Pulmonary artery endothelial cell (primary cell): ENCODE data around the gene TCHHL1. TPM values are rescaled to one million over a fixed set of nuclear protein-coding genes. Genes with fewer than 3 reads are reported as not detected.
"Not testable (repeated sequence)": the region's sequence is repeated elsewhere in the genome, so short reads cannot be mapped to it uniquely, and the experiment has no call there.

Experiments used
- DNase-seq: peaks from one replicate; pipeline ENCODE4 v3.0.0-alpha.2; 2011; ENCODE audit warnings: low read depth, low spot score
- total RNA-seq: library from RNA; depleted of rRNA; stranded (reverse); fragments of >200 nt; gene quantifications from 2 replicates; pipeline ENCODE4 v1.2.3, GENCODE V29; 2014

Gene TCHHL1
- total RNA-seq, 1 donor from 2014 or later = not detected

DNA sequence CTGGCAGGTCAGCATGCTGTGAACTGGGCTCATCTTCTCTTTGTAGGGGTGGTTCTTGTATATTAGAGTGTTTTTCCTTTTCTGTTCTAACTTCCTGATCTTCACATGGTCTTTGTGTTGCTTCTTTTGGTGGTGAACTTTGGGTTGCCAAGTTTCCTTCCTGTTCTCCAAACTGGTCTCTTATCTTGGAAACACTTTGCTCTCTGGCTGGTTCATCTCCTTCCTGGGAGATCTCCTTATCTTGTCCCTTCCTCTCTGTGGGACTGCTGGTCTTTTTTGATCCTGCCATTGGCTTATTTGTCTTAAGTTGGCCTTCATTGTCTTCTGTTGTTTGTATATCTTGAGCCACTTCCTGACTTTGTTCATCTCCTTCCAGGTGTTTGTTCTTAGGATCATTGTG is 2.1 kb downstream of the TCHHL1 start:
- no peak for DNase-seq

DNA sequence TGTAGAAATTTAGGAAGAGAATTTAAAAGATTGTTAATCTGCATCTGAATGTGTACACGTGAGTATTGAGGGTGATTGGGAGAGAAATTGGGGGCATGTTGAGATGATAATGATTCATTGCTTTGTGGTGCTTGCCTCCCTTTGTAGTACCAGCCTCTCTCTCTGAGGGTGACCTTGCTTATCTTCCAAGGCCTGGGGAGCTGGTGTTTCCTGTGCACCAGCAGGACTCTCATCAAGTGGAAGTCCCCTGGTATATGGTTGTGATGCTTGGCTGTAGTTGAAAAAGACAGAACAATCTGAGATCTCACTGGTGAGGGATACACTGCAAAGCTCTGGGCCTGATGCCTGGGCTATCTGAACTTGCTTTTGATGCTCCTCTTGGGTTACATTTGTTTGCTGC is 4.0 kb downstream of the TCHHL1 start:
- no peak for DNase-seq

DNA sequence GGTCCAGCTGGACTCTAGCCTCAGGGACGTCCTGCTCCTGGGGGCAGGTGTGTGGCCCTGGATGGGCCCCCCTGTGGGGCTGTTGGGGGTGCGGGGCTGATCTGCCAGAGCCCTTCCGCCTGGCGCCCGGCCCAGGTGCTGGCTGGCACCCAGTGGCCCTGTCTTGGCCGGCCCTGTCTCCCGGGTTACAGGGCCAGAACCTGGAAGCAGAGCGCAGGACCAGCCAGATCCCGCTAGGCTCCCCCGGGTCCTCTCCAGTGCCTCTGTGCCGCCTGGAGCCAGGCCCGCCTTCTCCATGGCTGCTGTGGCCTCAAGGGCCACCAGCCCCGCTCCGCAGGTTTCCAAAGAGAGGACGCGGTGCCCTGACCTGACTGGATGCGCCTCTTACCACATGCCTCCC is 7.8 kb downstream of the TCHHL1 start:
- not testable (repeated sequence) for DNase-seq

DNA sequence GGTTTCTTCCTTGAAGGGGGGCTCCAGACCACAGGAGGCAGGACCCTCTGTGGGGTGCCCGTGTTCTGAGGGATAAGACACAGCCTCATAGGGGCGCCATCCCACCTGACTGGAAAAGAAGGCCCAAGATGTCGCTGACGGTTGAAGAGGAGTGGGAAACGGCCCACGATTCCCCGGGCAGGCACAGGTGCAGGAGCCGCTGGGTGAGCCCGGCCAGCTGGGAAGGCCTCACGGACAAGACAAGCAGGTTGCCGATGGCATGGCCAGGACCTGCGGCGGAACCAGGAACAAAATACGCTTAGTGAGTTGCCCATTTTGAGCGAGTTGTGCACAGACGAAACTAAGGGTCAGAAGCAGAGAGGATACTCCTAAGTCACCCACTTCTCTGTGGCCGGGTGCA is 8.4 kb downstream of the TCHHL1 start:
- DNase-seq = not testable (repeated sequence)

DNA sequence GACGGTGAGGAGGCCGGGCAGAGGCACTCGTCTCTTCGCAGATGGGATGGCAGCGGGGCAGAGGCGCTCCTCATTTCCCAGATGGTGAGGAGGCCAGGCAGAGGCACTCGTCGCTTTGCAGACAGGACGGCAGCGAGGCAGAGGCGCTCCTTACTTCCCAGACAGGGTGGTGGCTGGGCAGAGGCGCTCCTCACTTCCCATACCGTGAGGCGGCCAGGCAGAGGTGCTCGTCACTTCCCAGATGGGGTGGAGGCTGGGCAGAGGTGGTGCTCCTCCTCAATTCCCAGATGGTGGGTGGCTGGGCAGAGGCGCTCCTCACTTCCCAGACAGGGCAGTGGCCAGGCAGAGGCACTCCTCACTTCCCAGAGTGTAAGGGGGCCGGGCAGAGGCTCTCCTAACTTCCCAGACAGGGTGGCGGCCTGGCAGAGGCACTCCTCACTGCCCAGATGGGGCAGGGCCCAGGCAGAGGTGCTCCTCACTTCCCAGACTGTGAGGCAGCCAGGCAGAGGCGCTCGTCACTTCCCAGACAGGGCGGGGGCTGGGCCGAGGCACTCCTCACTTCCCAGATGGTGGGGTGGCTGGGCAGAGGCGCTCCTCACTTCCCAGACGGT is 9.9 kb downstream of the TCHHL1 start:
- DNase-seq = no peak

DNA sequence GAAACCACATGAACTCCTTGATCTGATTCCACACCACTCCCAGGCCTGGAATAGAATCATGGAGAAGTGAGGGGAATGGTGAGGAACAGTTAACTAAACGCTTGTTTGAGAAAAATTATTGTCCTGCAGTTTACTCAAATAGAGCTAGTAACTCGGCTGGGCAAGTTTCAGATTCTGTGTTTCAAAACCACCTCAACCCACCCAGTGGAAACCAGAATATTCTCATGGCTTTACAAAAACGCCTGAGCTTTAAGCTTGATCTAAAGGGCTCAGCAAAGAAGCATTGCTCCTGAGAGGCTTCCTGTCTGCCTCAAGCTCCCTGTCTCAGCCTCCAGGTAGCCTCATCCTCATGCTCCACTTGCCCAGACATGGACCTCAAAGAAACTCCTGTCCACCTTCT is 16.6 kb downstream of the TCHHL1 start:
- no peak for DNase-seq

DNA sequence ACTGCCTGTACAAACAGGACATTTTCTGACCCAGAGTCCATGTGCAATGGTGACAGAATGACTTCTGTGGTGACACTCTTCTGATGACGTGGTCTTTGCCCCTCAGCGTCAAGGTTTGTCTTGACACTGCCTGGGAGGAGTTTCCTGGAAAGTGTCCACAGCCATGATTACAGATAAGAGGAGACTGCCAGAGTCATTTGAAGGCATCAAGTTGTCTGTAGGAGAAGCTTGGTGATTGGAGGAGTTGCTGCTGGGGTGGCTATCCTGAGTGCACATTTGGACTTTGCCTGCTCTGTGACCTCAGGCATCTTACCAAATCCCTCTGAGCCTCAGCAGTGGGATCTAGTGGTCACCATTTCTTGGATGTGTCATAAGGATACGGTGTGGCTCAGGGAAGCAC is 17.7 kb downstream of the TCHHL1 start:
- no peak for DNase-seq

DNA sequence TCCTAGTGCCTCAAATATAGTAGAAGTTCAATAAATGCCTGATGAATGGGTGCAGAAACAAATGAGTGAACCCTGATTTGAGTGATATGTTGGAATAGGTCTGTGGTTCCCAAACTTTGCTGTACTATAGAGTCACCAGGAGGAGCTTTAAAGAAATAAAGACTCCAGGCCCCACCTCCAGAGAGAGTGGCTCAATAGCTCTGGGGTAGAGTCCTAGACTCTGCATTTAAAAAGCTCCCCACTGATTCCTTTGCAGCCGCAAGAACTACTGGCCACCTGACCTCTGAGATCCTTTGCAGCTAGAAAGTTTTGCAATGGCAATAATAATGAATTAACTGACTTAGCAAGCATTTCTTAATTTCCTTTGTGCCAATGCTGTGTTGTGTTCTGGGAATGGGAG is 20.9 kb downstream of the TCHHL1 start:
- no peak for DNase-seq

DNA sequence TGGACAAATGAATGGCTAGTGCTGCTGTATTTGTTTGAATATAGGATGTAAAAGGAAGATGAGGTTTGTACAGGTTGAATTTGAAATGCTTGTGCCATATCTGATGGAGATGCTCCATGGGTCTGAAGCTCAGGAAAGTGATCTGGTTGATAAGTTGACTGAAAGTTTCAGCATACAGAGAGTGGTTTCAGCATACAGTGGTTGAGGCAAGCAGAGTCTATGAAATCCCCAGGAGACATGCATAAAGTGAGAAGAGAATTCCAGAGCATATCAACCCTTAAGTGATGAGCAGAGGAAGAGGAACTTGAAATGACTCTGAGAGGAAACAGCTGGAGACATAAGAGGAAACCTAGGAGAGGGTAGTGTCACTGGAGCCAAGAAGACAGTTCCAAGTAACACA is 21.7 kb downstream of the TCHHL1 start:
- DNase-seq = no peak

DNA sequence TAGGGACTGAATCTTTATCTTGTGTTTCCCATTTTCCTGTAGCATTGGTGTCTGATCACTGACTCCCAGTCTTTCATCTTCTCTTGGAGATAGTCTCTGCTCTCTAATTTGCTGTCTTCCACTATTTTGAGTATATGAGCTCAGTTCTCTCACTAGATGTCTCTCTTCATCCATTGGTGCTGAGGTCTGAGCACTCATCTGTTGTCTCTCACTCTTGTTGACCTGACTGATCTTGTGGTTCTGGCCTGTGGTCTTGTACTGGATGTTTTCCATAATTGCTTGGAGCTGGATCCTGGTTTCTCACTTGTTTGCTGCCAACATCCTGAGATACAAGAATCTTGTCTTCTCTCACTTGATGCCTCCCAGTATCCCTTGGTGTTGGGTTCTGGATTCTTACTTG is 26.9 kb downstream of the TCHHL1 start:
- no peak for DNase-seq

DNA sequence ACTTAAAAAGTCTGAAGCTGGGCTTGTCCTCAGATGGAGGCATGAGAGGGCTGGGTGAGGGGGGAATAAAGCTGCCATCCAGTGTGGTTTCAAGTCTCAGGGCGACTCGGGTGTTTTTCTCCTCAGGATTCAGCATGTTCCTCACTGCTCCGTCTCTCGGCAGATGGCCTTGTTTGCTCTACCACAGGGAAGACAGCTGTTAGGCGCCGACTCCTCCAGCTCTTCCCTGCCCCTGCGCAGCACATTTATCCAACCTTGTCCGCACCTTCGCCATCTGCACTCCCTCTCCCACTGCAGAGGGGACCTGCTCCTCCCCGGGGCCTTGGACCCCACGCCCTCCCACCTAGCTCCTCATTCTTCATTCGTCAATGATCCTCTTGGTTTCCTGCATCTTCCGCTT is 35.5 kb downstream of the TCHHL1 start:
- DNase-seq = no peak

DNA sequence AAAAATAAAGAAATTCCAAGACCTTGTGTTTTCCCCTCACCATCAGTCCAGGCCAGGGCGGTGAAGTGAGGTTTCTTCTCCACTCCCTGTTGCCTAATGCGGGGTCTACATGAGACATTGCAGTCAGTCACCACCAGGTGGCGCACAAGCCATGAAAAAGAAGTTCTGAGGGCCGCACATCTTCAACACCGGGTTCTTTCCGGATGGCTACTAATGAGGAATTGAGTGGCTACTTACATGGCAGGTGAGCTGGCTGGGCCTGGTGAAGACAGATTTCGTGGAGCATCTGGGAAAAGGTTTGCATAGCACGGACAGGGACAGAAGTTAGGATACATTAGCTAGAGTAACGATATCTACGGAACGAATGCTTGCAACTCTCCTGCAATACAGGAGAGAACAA is 36.3 kb downstream of the TCHHL1 start:
- DNase-seq = no peak

DNA sequence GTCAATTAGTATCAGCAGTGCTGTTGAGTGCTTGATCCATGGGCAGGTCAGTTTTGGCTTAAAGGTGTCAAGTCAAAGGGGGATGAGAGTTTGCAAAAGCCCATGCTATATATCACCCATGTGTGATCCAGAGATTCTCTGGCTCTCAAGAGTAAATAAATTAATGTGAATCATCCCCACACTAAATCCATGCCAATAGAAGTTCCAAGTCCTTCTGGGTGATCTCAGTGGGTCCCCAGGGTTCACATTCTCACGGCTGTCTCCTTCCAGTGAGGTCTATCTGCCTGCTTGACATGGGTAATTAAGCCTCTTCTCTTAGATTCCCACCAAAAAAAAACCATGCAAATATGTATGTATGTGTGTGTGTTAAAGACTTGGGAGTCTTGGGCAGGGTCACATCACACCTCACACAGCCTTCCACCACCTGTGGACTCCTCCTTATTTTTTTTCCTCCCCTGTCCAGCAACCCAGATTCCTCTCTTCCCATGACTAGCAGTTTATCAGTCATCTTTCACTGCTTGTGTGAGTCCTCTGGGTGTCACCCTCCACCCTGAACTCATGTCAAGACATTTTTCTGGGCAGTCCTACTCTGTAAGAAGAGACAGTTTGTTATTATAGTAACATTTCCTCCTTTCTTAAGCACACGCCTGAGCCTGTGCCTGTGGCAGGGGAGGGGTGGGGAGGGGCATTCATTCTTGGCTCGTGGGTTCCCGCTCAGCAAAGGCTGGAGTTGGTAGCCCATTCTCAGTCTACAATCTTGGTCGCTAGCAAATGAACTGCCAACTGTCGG is 37.8 kb downstream of the TCHHL1 start:
- no peak for DNase-seq

DNA sequence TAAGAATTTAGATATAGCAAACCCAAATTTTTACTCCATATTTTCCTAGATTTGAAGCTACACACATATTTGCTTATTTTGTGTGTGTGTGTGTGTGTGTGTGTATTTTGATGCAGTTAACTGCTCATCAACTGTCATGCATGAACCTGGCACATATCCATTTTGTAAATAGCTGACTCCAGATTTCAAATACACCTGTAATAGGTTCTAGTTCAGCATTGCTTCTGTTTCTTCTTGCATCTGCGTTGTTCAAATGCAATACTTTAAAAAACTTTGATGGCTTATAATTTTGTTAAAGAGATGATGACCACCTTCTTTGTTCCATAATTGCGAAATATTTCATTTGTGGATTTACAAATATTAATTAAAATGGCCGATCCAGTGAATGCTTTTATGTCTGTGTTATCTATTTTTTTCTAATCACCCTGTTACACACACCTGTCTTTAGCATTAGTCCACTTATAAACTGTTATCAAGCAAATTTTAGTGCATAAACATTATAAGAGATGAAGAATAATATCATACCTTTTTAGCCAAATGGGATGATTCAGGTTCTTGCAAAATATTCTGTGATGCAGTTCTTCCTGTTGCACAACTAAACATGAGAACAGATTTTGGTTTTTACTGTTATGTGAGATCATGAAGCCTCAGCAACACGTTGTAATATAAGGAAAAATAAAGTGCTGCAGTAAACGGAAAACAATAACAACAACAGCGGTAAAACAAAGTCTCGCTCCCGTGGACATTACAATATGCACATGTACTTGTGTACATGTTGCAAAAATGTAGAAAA is 39.4 kb downstream of the TCHHL1 start:
- no peak for DNase-seq

DNA sequence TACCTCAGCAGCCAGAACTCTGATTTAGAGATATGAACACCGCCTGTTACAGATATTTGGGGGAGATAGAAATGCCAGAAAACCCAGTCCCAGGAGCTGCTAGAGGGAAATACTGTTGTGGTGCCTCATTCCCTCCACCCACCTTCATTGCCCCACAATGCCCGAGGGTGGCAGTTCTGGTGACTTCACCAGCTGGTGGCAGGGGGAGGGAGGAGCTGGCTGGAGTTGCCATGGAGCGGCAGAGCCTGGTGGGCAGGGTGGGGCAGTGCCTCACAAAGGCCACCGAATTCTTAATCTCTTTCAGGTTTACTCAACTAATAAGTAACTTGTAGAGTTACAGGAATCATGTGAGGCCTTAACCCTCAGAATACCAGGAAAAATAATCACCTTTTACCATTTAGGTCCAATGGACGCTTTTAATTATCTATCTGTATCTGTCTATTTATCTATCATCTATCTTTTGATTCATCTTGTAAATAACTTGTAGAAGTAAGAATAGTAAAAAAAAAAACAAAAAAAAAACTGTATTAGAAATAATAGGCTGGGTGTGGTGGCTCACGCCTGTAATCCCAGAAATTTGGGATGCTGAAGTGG is 40.4 kb downstream of the TCHHL1 start:
- DNase-seq = no peak

DNA sequence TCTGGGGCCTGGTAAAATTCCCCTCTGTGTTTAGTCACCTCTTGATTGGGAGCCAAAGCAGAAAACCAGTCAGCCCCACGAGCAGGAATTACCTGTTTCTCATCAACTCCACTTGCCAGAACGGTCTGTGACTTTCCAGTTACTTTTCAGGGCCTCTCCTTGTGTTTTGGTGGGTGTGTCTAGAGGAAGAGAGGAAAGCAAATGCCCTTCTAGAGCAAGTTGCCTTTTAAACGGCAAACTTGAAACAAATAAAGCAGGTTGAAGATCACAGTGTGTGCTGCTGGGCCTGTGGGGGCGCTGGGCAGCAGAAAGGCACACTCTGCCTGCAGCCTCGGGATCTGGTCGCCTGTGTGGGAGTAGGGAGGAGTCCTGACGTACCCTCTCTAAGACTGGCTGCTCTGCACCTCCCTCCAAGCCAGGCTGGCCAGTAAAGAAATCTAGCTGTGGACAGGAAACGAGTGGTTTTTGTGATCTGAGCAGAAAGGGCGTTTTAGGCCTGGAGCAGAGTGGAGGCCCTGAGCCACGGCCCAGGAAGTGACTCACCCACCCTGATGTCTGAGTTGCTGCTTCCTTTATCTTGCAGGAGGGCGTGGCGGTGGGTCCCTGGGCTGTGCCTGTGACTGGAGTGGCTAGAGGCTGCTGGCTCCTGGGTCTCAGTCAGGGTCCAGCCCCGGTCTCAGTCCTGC is 41.0 kb downstream of the TCHHL1 start:
- DNase-seq = peak; percentile 83

DNA sequence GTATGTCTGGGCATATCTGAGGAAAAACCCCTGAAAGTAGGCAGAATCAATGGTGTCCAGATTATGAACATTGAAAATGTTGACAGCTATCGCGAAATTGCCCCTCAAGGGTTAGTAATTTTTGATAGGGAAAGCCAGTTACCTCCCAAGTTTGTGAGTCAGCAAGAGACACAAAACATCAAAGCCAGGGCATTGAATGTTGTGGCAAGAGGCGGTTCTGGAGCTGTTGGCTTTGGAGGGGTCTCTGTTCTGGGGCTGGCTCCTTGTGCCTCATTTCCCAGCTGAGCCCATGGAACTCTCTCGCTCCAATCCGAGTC is 41.5 kb downstream of the TCHHL1 start:
- no peak for DNase-seq

DNA sequence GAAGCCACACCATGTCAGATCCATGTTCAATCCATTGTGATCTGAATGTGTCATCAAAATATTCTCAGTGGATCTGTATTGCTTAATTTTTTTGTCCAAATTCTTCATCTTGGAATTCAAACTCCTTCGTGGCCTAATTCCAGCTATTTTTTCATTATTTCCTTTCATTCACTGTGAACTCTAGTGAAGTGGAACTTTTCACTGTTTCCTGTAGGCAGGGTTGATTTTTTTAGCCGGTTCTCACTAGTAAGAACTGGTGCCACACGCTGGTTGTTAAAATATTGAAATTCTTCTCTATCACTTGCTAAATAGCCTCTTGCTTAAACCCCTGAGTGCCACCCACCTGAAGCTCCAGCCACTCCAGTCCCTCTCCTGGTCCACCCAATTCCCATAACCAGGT is 44.5 kb downstream of the TCHHL1 start:
- DNase-seq = no peak

DNA sequence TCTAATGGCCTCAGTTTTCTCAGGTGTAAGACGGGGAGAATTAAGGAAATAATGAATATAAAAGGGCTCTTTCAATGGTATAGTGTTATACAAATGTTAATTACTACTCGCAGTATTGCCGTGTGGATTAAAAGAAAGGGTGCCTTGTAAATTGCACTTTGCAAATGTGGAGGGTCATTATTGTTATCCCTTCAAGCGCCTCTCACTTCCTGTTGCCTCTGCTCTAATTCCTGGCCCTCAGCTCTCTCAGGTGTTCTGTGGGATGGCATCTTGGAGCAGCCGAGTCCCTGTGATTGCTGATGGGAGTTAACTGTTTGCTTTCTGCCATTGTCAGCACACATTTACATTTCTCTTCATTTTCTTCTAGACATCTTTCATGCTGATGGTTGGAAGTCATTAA is 45.0 kb downstream of the TCHHL1 start:
- DNase-seq = no peak

DNA sequence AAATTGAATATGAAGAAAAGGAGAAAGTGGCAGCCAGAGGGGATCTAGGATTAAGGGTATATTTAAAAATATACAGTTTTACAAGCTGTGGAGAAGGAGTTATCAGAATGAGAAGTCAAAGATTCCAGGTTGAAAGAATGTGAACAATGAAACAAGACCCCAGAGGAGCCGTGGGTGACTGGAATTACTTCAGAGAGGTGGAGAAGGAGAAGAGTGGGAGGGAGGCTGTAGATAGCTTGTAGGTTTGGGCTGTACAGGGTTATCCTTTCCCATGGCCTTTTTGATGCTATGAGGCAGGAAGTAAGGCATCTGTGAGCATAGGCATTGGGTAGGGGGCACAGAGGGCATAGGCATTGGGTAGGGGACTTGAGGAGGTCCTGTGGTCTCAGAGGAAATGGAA is 46.8 kb downstream of the TCHHL1 start:
- DNase-seq = no peak

DNA sequence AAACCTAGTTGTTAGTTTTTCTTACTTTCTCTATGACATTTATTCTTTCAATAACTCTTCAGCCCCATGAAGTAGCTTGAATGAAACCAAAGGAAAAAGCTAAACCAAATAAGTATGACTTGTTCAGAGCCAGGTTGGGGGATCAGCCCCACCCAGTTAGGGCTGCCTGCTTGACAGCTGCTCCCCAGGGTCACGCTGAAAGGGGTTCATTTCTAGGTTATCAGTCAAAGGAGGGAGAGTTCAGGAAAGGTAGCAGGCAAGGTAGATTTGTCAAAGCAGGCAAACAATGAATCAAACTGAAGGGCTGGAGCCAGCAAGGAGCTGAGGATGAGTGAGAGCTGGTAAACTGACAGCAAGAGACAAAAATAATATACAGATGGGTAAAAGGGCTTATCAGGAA is 49.0 kb downstream of the TCHHL1 start:
- no peak for DNase-seq

DNA sequence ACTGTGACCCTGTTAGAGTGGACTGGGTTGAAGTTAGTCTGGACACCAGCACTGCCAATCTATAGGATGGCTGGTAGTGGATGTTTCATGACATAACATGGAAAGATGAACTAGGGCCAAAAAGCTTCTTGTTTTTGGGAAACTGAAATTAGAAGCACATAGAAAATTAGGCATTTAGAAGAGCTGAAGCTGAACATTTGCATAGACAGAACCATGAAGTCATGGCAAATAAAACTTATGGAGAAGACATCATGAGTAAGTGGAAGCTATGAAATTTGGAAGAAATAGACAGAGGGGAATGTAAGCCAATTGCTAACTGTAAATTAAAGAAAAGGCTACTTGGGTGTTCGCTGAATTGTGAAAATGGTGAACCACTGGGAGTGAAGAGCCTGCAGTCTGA is 49.4 kb downstream of the TCHHL1 start:
- DNase-seq = no peak
